ENCODE measurements around the gene TIE1.

DNA sequence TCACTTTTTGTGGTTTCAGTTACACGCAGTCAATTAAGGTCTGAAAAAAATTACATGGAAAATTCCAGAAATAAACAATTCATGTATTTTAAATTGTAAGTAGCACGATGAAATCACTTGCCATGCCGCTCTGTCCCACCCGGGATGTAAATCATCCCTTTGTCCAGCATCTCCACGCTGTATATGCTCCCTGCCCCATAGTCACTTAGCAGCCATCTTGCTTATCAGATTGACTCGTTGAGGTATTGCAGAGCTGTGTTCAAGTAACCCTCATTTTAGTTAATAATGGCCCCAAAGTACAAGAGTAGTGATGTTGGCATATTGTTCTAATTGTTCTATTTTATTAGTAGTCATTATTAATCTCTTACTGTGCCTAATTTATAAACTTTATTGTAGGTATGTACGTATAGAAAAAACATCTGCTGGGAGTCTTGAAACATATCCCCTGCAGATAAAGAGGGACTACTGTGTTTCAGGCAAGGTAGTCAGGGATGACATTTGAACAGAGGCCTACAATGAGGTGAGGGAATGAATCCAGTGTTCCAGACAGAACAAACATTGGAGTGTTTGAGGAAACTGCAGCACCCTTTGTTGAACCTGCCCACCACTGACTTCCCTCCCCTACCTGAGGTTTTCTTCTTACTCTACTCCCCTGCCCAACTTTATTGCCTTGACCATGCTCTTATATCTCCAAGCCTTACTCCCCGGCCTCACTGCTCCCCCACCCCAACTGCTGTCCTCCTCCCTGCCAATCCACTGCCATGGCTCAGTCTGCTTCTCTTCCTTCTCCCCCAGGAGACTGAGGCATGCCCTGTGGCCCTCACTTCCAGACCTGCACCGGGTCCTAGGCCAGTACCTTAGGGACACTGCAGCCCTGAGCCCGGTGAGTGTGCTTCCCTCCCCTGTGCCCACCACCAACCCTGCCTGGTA, 50.9 kb downstream of the TIE1 start:
- TF ChIP-seq, protein P1, sequence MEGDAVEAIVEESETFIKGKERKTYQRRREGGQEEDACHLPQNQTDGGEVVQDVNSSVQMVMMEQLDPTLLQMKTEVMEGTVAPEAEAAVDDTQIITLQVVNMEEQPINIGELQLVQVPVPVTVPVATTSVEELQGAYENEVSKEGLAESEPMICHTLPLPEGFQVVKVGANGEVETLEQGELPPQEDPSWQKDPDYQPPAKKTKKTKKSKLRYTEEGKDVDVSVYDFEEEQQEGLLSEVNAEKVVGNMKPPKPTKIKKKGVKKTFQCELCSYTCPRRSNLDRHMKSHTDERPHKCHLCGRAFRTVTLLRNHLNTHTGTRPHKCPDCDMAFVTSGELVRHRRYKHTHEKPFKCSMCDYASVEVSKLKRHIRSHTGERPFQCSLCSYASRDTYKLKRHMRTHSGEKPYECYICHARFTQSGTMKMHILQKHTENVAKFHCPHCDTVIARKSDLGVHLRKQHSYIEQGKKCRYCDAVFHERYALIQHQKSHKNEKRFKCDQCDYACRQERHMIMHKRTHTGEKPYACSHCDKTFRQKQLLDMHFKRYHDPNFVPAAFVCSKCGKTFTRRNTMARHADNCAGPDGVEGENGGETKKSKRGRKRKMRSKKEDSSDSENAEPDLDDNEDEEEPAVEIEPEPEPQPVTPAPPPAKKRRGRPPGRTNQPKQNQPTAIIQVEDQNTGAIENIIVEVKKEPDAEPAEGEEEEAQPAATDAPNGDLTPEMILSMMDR (IDR thresholded peaks at IDR 0.05; ENCODE audit: low read depth, low read length), result no peak
- no peak for TF ChIP-seq EZH2phosphoT487 (IDR thresholded peaks at IDR 0.05; ENCODE audit: low read depth)

All from OCI-LY3 (cell line).